ENCODE measurements around the gene PRDM2. TPM values are rescaled to one million over a fixed set of nuclear protein-coding genes. Genes with fewer than 3 reads are reported as not detected.

PRDM2 gene
- polyA plus RNA-seq, 6 donors from 2014 or later: 18.4 to 49.1 (median 35.3) TPM

DNA sequence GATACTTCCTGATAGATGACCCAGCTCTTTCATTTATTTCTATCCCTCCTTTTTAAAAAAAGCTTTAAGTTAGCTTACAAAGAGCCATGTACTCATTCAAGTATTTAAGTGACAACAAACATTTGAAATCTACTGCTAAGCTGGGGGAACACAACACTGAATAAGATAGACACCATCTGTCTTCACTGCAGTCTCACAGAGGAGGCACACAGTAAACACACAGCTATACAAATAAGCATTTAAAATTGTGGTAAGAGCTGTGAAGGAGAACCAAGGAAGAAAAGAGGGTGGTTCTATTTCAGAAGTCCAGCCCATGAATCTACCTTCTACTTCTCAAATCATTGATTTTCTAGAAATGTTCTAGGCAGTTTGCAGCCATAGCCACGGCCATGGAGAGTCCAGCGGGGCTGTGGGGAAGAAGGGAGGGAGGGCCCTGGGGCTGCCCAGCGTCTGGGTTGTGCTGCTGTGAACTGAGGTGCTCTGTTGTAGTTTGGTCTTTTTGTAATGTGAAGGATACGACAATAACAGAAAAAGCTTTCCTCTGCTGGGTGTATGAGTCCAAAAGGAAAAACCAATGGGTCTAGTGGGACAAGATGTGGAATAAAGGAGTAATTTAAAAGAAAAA is 28.2 kb downstream of the PRDM2 start:
- Mint-ChIP-seq H3K9me3 (no peaks in the 10 kb centered on the region), H3K4me1 (peaks cover 76 to 99% (median 88%) of the 10 kb centered on the region in 3 donors), H3K4me3 (peak overlapping the region; percentile 15 to 76 (median 68)), H3K27ac (peak overlapping the region; percentile 98 to 99 (median 99)), H3K36me3 (peaks cover 0 to 14% of the 10 kb centered on the region in 2 donors), H3K27me3 (no peaks in the 10 kb centered on the region)
- DNase-seq: peak; percentile 18
- ATAC-seq (ENCODE audit: low read depth in 2 of 2): peak in 1 of 2 donors; percentile 9

DNA sequence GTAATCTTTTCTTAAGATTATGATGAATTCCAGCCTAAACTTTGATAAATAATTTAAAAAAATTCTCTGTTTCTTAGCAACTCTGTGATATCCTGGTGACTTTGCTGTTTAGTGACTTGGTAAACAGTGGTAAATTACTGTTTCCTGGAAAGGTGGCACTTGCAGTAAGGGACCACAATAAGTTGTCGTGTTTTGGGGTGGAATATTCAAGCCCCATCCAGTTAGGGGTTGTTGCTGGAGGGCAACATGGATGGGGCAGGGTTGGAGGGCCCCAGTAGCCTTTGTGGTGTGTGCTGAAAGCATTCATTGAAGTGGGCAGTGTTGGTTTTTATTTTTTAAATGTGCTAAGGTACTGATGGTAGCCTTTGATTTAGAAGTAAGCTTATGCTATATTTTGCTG is 30.3 kb downstream of the PRDM2 start:
- DNase-seq: no peak
- Mint-ChIP-seq H3K27ac (peak overlapping the region; percentile 98 to 99 (median 99)), H3K9me3 (no peaks in the 10 kb centered on the region), H3K4me3 (peak overlapping the region; percentile 53 to 93 (median 82)), H3K4me1 (peaks cover 80 to 98% (median 85%) of the 10 kb centered on the region in 3 donors), H3K27me3 (no peaks in the 10 kb centered on the region), H3K36me3 (peaks cover 3% of the 10 kb centered on the region in 2 donors)
- ATAC-seq (ENCODE audit: low read depth in 2 of 2): peak in 1 of 2 donors; percentile 0

DNA sequence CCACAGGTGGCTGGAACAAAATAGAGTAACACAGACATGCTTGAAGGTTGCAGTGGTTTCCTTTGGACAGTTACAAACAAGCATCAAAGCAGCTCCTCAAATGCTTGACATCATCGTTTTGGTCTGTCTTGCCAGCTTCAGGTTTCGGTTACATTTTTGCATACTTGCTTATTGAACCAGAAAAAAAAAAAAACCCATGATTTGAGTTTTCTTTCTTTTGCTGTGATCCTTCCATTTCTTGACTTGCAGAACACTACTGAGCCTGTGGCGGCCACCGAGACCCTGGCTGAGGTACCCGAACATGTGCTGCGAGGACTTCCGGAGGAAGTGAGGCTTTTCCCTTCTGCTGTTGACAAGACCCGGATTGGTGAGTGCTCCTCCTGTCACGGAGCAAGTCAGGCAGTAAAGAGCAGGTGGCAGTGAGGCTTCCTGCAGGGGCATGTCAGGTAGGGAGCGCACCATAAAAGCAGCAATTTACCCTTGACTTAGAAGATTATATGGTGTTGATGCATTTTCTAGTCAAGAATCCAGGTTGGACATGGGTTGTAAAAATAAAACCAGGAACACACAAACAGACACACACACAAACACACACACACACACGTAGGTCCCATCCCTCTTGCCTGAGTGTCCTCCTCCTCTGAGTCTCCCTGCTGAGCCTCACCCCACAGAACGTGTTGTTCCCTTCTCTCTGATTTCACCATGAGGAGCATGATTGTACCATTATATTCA is 30.9 kb downstream of the PRDM2 start:
- H3K27me3 Mint-ChIP-seq: no peaks in the 10 kb centered on the region
- peaks cover 83 to 98% (median 85%) of the 10 kb centered on the region in 3 donors for H3K4me1 Mint-ChIP-seq
- DNase-seq: peak; percentile 95
- peak; percentile 87 to 90 for ATAC-seq (ENCODE audit: low read depth in 2 of 2)
- peak overlapping the region; percentile 98 to 99 (median 99) for H3K27ac Mint-ChIP-seq
- H3K36me3 Mint-ChIP-seq: peaks cover 5 to 8% of the 10 kb centered on the region in 2 donors
- H3K9me3 Mint-ChIP-seq: no peaks in the 10 kb centered on the region
- H3K4me3 Mint-ChIP-seq: peak overlapping the region; percentile 68 to 93 (median 86)

DNA sequence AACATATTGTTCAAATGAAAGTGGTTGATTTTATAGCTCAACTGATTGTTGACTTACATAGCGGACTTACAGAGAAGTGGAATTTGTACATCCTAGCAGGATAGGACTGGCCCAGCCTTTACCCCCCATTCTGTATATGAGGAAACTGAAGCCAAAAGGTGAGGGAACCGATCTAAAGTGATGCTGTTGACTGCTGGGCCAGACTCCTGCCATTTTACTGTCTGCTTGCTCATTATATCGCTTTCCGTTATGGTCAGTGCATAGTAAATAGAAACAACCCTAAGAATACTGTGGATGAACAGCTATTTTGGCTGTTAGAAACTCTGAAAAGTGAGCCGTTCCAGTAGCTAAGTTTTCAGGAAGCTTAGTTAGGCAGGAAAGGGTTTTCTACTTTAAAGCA is 31.9 kb downstream of the PRDM2 start:
- ATAC-seq (ENCODE audit: low read depth in 2 of 2) (no peak), DNase-seq (no peak)
- Mint-ChIP-seq H3K36me3 (peaks cover 5 to 8% of the 10 kb centered on the region in 2 donors), H3K4me3 (peak overlapping the region; percentile 22 to 93 (median 72)), H3K27ac (peak overlapping the region; percentile 98 to 99 (median 99)), H3K9me3 (no peaks in the 10 kb centered on the region), H3K4me1 (peaks cover 74 to 92% (median 76%) of the 10 kb centered on the region in 3 donors), H3K27me3 (no peaks in the 10 kb centered on the region)

DNA sequence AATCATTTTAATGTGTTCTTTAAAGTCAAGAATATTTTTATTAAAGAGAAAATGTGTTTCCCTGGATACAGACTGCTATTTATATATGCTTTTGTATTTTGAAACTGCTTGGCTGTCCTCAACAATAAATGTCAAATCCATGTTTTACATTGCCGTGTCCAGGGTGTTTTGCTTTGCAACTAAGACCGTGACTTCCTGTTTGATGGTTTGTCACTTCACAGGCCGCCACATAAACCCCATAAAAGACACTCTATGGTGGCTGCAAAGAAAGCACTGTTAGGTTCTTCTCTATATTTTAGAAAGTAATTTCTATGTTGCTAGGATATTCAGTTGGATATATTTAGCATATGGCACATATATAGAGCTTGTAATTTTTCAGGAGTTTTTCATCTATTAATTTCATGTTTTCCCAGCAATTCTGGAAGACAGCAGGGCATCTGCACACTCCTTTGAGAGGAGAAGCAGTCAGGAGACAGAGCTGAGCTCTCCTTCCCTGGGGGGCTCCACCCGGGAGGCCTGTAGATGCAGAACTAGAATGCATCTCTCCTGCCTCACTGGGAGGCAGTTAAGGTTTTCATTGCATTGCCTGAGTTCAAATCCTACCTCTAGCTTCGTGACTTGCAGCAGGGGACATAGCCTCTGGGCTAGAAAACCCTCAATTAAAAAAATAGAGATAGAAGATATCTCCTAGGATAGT is 33.1 kb downstream of the PRDM2 start:
- Mint-ChIP-seq H3K4me1 (peaks cover 62 to 84% (median 64%) of the 10 kb centered on the region in 3 donors), H3K27me3 (no peaks in the 10 kb centered on the region), H3K36me3 (peaks cover 5 to 8% of the 10 kb centered on the region in 2 donors), H3K27ac (peak overlapping the region; percentile 98 to 99 (median 99)), H3K4me3 (peak overlapping the region; percentile 56 to 84 (median 79)), H3K9me3 (no peaks in the 10 kb centered on the region)
- ATAC-seq (ENCODE audit: low read depth in 2 of 2): no peak
- DNase-seq: peak; percentile 46

DNA sequence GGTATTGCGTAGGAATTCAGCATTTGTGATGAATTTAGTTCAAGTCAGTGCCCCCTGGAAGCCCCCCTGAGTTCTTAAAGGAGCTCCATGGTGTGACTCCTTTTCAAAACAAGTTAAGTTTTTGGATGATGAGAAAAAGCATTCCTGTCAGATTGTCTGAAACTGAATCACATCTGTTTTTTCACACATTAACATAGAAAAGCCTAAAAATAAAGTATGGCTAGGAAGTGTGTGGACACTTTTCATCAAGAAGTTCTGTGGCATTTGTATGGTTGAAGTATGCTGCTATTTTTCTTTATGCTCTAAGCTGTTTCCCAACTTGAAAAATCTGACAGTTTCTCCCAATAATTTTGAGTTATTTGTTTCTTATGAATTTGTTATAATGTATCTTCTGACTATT is 33.7 kb downstream of the PRDM2 start:
- peaks cover 56 to 78% (median 58%) of the 10 kb centered on the region in 3 donors for H3K4me1 Mint-ChIP-seq

DNA sequence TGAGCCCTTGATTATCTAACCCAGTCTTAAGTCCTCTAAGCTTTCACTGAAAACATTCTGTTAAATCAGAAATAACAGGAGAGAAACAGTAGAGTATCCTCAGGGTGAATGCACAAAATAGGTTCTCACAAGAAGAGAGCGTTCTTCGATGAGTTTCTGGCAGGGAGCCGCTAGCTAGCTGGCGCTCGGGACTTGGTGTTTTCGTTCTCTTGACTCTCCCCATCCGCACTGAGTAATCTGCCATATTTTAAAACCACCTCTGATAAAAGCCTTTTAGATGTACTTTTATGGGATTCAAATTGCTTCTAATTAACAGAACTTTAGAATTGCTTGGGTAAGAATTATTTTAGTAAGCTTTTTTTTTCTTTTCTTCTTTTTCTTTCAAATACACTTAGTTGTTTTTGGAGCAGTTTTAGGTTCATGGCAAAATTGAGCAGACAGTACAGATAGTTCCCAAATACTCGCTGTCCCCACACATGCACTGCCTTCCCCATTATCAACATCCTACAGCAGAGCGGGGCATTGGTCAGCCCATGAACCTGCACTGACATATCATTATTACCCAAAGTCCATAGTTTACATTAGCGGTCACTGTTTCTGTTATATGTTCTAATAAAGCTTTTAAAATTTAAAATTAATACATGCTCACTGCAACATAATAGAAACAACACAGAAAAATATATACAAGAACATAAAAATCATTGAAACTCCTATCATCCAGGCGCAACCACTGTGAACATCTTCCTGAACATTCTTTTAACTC is 35.4 kb downstream of the PRDM2 start:
- peak overlapping the region in 2 of 8 donors; percentile 2 to 51 for H3K4me3 Mint-ChIP-seq
- ATAC-seq (ENCODE audit: low read depth in 2 of 2) (no peak), DNase-seq (no peak)
- peak overlapping the region; percentile 90 to 99 (median 97) for H3K27ac Mint-ChIP-seq
- peaks cover 8 to 10% of the 10 kb centered on the region in 2 donors for H3K36me3 Mint-ChIP-seq
- peaks cover 45 to 64% (median 49%) of the 10 kb centered on the region in 3 donors for H3K4me1 Mint-ChIP-seq
- H3K9me3 Mint-ChIP-seq: no peaks in the 10 kb centered on the region
- no peaks in the 10 kb centered on the region for H3K27me3 Mint-ChIP-seq

More for the DNA sequence above, 33.7 kb downstream of the PRDM2 start:
- DNase-seq (no peak), ATAC-seq (ENCODE audit: low read depth in 2 of 2) (no peak)
- peaks cover 5 to 8% of the 10 kb centered on the region in 2 donors for H3K36me3 Mint-ChIP-seq
- H3K9me3 Mint-ChIP-seq: no peaks in the 10 kb centered on the region
- peak overlapping the region; percentile 93 to 99 (median 99) for H3K27ac Mint-ChIP-seq
- no peaks in the 10 kb centered on the region for H3K27me3 Mint-ChIP-seq
- peak overlapping the region; percentile 56 to 84 (median 79) for H3K4me3 Mint-ChIP-seq

DNA sequence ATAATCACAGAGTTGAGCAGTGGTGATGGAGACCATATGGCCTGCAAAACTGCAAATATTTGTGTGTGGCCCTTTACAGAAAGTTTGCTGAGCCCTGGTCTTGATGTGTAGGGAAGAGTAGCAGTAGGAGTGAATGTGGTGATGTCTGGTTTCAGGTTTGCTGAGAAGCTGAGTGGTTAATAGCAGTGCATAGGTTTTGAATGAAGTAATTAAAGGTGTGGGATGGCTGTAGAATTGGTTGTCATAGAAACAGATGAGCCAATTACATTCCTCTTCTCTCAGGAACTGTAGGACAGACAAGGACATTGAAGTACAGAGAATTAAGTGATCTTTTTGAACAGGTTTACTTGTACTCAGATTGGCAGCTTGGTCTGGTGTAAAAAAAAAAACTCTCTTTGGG is 37.4 kb downstream of the PRDM2 start:
- DNase-seq: no peak
- H3K4me1 Mint-ChIP-seq: peaks cover 38 to 49% (median 47%) of the 10 kb centered on the region in 3 donors
- peak in 1 of 2 donors; percentile 17 for ATAC-seq (ENCODE audit: low read depth in 2 of 2)
- peaks cover 15 to 18% of the 10 kb centered on the region in 2 donors for H3K36me3 Mint-ChIP-seq
- no peak overlapping the region for H3K4me3 Mint-ChIP-seq
- H3K27me3 Mint-ChIP-seq: no peaks in the 10 kb centered on the region
- H3K9me3 Mint-ChIP-seq: no peaks in the 10 kb centered on the region
- H3K27ac Mint-ChIP-seq: peak overlapping the region in 4 of 6 donors; percentile 22 to 87 (median 57)

DNA sequence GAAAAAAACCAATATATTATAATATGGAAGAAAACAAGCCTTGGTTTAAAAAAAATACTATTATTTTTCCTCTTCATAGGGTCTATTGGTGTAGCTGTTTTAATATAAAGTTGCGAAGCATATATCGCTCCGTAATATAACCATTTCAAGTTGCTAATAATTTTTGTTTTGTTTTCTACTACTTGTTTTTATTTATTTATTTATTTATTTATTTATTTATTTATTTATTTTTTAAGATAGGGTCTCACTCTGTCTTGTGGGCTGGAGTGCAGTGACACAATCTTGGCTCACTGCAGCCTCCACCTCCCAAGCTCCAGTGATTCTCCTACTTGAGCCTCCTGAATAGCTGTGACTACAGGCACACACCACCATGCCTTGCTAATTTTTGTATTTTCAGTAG is 46.4 kb downstream of the PRDM2 start:
- Mint-ChIP-seq H3K27ac (peak overlapping the region in 3 of 6 donors; percentile 41 to 89 (median 52)), H3K27me3 (no peaks in the 10 kb centered on the region), H3K4me3 (peak overlapping the region in 1 of 8 donors; percentile 16), H3K4me1 (peaks cover 32 to 38% (median 35%) of the 10 kb centered on the region in 3 donors), H3K36me3 (peaks cover 15 to 19% of the 10 kb centered on the region in 2 donors), H3K9me3 (no peaks in the 10 kb centered on the region)
- no peak for ATAC-seq (ENCODE audit: low read depth in 2 of 2)
- no peak for DNase-seq

DNA sequence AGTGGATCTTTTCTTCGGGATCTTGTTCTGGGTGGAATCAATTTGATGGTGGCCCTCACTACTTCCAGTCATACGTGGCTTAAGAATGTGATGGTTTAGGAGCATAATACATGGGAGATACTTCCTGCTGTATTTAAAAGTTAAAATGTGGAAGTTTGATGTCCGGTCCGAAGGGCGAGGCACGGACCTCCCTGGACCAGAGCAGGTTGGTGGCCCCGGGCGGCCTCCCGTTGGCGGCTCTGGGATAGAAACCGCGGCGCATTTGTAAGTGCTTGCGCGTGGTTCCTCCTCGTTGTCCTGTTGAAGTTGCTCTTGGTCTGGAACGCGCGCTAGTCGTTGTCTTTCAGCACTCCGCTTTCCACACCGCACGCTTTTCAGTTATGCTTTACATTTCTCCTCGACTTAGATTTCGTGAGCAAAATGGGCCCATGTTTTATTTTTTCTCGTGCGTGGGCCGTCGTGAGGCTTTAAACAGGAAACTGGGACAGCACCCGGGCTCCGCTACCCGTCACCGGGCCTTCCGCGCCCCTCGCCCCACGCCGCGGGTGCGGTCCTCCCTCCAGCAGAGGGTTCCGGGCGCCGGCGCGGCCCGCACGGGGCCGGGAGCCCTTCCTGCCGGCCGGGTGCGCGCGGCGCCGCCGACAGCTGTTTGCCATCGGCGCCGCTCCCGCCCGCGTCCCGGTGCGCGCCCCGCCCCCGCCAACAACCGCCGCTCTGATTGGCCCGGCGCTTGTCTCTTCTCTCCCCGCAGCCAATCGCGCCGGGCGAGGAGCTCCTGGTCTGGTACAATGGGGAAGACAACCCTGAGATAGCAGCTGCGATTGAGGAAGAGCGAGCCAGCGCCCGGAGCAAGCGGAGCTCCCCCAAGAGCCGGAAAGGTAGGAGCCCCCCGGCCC is 48.9 kb downstream of the PRDM2 start:
- DNase-seq (peak; percentile 98), ATAC-seq (ENCODE audit: low read depth in 2 of 2) (peak; percentile 88 to 89)
- Mint-ChIP-seq H3K36me3 (peaks cover 9 to 27% of the 10 kb centered on the region in 2 donors), H3K4me1 (peaks cover 54 to 60% (median 56%) of the 10 kb centered on the region in 3 donors), H3K27ac (peak overlapping the region; percentile 94 to 97 (median 96)), H3K9me3 (no peaks in the 10 kb centered on the region), H3K27me3 (no peaks in the 10 kb centered on the region), H3K4me3 (peak overlapping the region; percentile 76 to 98 (median 94))

DNA sequence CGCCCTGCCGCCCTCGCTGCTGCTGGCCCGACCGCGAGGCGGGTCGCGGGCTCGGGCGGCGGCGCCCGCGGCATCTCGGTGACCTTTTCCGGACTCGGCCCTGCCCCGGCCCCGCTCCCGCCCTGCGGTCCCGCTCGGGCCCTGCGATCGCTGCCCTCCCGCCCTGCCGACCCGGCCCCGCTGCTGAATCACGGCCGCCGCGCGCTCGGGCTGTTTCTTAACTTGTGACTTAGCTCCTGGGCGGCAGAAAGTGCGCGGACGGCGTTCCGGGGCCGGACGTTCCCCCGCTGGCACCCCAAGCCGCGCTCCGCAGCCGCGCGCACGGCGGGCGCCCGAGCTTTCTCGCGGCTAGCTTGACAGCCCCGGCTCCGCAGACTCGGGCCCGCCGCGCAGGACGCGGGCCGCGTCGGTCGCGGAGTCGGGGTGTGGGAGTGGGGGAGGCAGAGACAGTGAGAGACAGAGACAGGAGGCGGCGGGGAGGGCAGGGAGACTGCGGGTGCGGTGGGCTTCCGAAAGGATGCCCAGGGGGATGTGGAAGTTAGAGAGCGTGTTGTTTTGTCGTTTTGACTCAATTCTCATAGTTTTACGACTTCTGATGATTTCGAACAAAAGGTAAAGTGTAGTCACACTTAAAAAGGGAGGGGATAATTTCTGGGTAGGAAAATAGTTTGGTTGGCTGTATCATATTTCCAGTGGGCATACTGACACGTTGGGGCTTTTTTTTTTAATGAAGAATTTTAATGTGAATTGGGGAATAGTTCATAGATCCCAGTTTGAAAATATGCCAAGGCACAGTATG is 49.8 kb downstream of the PRDM2 start:
- H3K4me3 Mint-ChIP-seq: peak overlapping the region; percentile 92 to 98 (median 97)
- H3K27me3 Mint-ChIP-seq: no peaks in the 10 kb centered on the region
- DNase-seq: peak; percentile 55
- peaks cover 12 to 19% of the 10 kb centered on the region in 2 donors for H3K36me3 Mint-ChIP-seq
- no peaks in the 10 kb centered on the region for H3K9me3 Mint-ChIP-seq
- peak overlapping the region; percentile 92 to 98 (median 96) for H3K27ac Mint-ChIP-seq
- ATAC-seq (ENCODE audit: low read depth in 2 of 2): peak; percentile 14 to 17
- H3K4me1 Mint-ChIP-seq: peaks cover 59 to 69% (median 62%) of the 10 kb centered on the region in 3 donors
